Adrenal gland (tissue), 12 donors: ENCODE measurements around the gene RMND5B. TPM values are rescaled to one million over a fixed set of nuclear protein-coding genes. Genes with fewer than 3 reads are reported as not detected.

Source experiments
- DNase-seq, 7 donors: peaks; one replicate each; pipeline ENCODE4 v3.0.0-alpha.2; 2019 to 2020
- H3K27ac ChIP-seq, 5 donors: fragments of 200-600 bp; sonication (generic) in 4 of 5; 1 replicate in 3 of 5; 2 replicates in 2 of 5; pipeline versions ENCODE4 v1.5.1 to v1.8.0; 2016 to 2020; ENCODE audit warnings: mild to moderate bottlenecking in 1 of 5
- H3K27me3 ChIP-seq: fragments of 200-600 bp; 2 replicates; pipeline ENCODE4 v1.8.0; 2021
- H3K36me3 ChIP-seq, 2 donors: fragments of 200-600 bp; replicated peaks in 1 of 2; 1 replicate in 1 of 2; 2 replicates in 1 of 2; pipeline versions ENCODE4 v1.5.1 to v1.8.0; 2018 to 2022
- H3K4me1 ChIP-seq, 2 donors: fragments of 200-600 bp; replicated peaks in 1 of 2; 1 replicate in 1 of 2; 2 replicates in 1 of 2; pipeline versions ENCODE4 v1.5.1 to v1.8.0; 2018 to 2021
- H3K4me3 ChIP-seq, 4 donors: fragments of 200-600 bp; sonication (generic) in 3 of 4; one replicate each; pipeline ENCODE4 v1.5.1; 2016 to 2018
- H3K9me3 ChIP-seq, 3 donors: fragments of 200-600 bp; sonication (generic) in 1 of 3; replicated peaks in 1 of 3; 1 replicate in 2 of 3; 2 replicates in 1 of 3; pipeline versions ENCODE4 v1.5.1 to v1.8.0; 2016 to 2021
- CTCF ChIP-seq, 6 experiments: fragments of 450-650 bp in 4 of 6; fragments of 200-600 bp in 2 of 6; sonication (generic) in 1 of 6; IDR thresholded peaks; 1 replicate in 5 of 6; 2 replicates in 1 of 6; pipeline versions ENCODE4 v1.5.1 to v1.8.0; 2016 to 2021; ENCODE audit warnings: antibody characterized with exemption in 6 of 6, mild to moderate bottlenecking in 2 of 6, moderate library complexity in 1 of 6
- POLR2A ChIP-seq, 2 donors: fragments of 450-650 bp; IDR thresholded peaks; one replicate each; pipeline ENCODE4 v1.6.1; 2017; ENCODE audit warnings: antibody characterized with exemption in 2 of 2, mild to moderate bottlenecking in 2 of 2, moderate library complexity in 1 of 2
- WGBS, 4 donors: extraction: QIAGEN DNeasy Blood & Tissue Kit in 2 of 4; methylation state at CpG; one replicate each; pipeline versions ENCODE4 v1.1.5 to v1.1.7; 2013 to 2017; 5-methylcytosine and 5-hydroxymethylcytosine counted together
- intact Hi-C, 2 donors: fragments of 100-400 bp; cut with DNase I; formaldehyde crosslinking; loops; one replicate each; pipeline versions ENCODE4 v1.14.1 to v1.15.0; 2022 to 2023
- polyA plus RNA-seq, 3 donors: library from polyadenylated mRNA; stranded (reverse); fragments of 200-250 nt in 2 of 3; fragments of 350-450 nt in 1 of 3; fragmentation: Illumina TruSeq in 1 of 3; extraction: RNeasy Lipid Tissue Mini Kit (QIAGEN cat#74804) in 1 of 3; gene quantifications; one replicate each; pipeline ENCODE4 v1.2.3, GENCODE V29; 2013 to 2014
- total RNA-seq, 9 donors: library from RNA; depleted of rRNA in 4 of 9; stranded (reverse); fragments of >200 nt in 4 of 9; fragments of 120-200 nt in 1 of 9; fragmentation: NEBNext Ultra II Directional in 1 of 9; extraction: Animal tissue kit (Norgen Biotek cat#: 25700) in 1 of 9; gene quantifications; one replicate each; pipeline versions ENCODE4 v1.1.0 to v1.2.4, GENCODE V29; 2013 to 2023
- donor health status: healthy with polysubstance abuse.
- donor health status: Bipolar disorder and iron deficiency.
- donor health status: DM: yes; HTN: yes; CAD: no.
- donor health status: DM: no; HTN: no; CAD: no.
- donor health status: DM: no; HTN: no; CAD: no.
- donor health status: DM: yes; HTN: yes; CAD: no.

Gene RMND5B
- total and polyA plus RNA-seq, 12 donors = 28.1 to 51.4 (median 37.0) TPM

- Histone ChIP-seq H3K4me1 (no peaks in the 10 kb centered on the region), H3K36me3 (no peaks in the 10 kb centered on the region), H3K27me3 (peaks cover 4% of the 10 kb centered on the region), H3K4me3 (no peak overlapping the region), H3K9me3 (no peaks in the 10 kb centered on the region), H3K27ac (no peak overlapping the region)
- WGBS, 4 donors = 82 to 85% (median 84%) methylated on average over 9 of the region's 9 CpGs
- no peak for DNase-seq
- TF ChIP-seq POLR2A (IDR thresholded peaks at IDR 0.05) = no peak
- no peak for TF ChIP-seq CTCF (IDR thresholded peaks at IDR 0.05)
- intact Hi-C loops = no loop called here
Measured at GRCh38 chr5:178094345-178094744, 36.5 kb upstream of the RMND5B start.

GRCh38 chr5:178098685-178099084, 32.1 kb upstream of the RMND5B start:
- intact Hi-C loops = no loop called here
- no peaks in the 10 kb centered on the region for H3K4me1 ChIP-seq
- no peak overlapping the region for H3K27ac ChIP-seq
- no peaks in the 10 kb centered on the region for H3K9me3 ChIP-seq
- H3K36me3 ChIP-seq = no peaks in the 10 kb centered on the region
- DNase-seq = no peak
- H3K27me3 ChIP-seq = no peaks in the 10 kb centered on the region
- TF ChIP-seq POLR2A (IDR thresholded peaks at IDR 0.05) (no peak), CTCF (IDR thresholded peaks at IDR 0.05) (no peak)
- WGBS, 4 donors = 91 to 95% (median 93%) methylated on average over 7 of the region's 7 CpGs
- no peak overlapping the region for H3K4me3 ChIP-seq

GRCh38 chr5:178103612-178104011, 27.2 kb upstream of the RMND5B start:
- Histone ChIP-seq H3K36me3 (no peaks in the 10 kb centered on the region), H3K4me1 (no peaks in the 10 kb centered on the region), H3K9me3 (no peaks in the 10 kb centered on the region), H3K4me3 (no peak overlapping the region), H3K27me3 (no peaks in the 10 kb centered on the region), H3K27ac (no peak overlapping the region)
- intact Hi-C loops = no loop called here
- WGBS, 4 donors = 82 to 90% (median 86%) methylated on average over 8 to 12 of the region's 12 CpGs
- TF ChIP-seq POLR2A (IDR thresholded peaks at IDR 0.05) (no peak), CTCF (IDR thresholded peaks at IDR 0.05) (no peak)
- DNase-seq = no peak

GRCh38 chr5:178104492-178104891, 26.3 kb upstream of the RMND5B start:
- H3K9me3 ChIP-seq = no peaks in the 10 kb centered on the region
- no peak overlapping the region for H3K27ac ChIP-seq
- no peak for DNase-seq
- TF ChIP-seq POLR2A (IDR thresholded peaks at IDR 0.05) (no peak), CTCF (IDR thresholded peaks at IDR 0.05) (no peak)
- intact Hi-C loops = no loop called here
- H3K4me3 ChIP-seq = no peak overlapping the region
- no peaks in the 10 kb centered on the region for H3K36me3 ChIP-seq
- H3K4me1 ChIP-seq = no peaks in the 10 kb centered on the region
- no peaks in the 10 kb centered on the region for H3K27me3 ChIP-seq
- 54 to 65% (median 60%) methylated on average over 3 to 5 of the region's 5 CpGs for WGBS, 4 donors
